Stimulated activated CD8-positive, alpha-beta memory T cell treated with anti-CD3 and anti-CD28 coated beads, Interleukin-4, amount 100 ng/mL, for 24 hours (primary cell): Measurements from ENCODE around the gene THRB.

ENCODE experiments used
- DNase-seq: peaks from one replicate; pipeline ENCODE4 v3.0.0-alpha.2; 2020; ENCODE audit warnings: low read depth

Gene THRB

GRCh38 chr3:24263069-24263668, 231.5 kb downstream of the THRB start:
- DNase-seq: no peak

- DNase-seq: no peak
These were observed 233.1 kb downstream of the THRB start for GRCh38 chr3:24261521-24261920.

GRCh38 chr3:24259901-24260512, 234.6 kb downstream of the THRB start:
- no peak for DNase-seq

GRCh38 chr3:24258727-24259600, 235.7 kb downstream of the THRB start:
- no peak for DNase-seq

GRCh38 chr3:24258260-24258659, 236.4 kb downstream of the THRB start:
- DNase-seq: no peak

GRCh38 chr3:24255414-24255813, 239.2 kb downstream of the THRB start:
- no peak for DNase-seq

- no peak for DNase-seq
These were observed 240.0 kb downstream of the THRB start for GRCh38 chr3:24254649-24255048.

GRCh38 chr3:24253336-24253735, 241.3 kb downstream of the THRB start:
- no peak for DNase-seq

- no peak for DNase-seq
These were observed 245.1 kb downstream of the THRB start for GRCh38 chr3:24249523-24249922.

GRCh38 chr3:24245056-24245455, 249.6 kb downstream of the THRB start:
- no peak for DNase-seq

GRCh38 chr3:24244491-24244890, 250.2 kb downstream of the THRB start:
- no peak for DNase-seq

GRCh38 chr3:24242012-24242698, 252.5 kb downstream of the THRB start:
- DNase-seq: no peak

GRCh38 chr3:24240306-24240705, 254.3 kb downstream of the THRB start:
- no peak for DNase-seq

GRCh38 chr3:24237971-24238706, 256.5 kb downstream of the THRB start:
- no peak for DNase-seq

- no peak for DNase-seq
These were observed 259.5 kb downstream of the THRB start for GRCh38 chr3:24235121-24235520.

GRCh38 chr3:24232784-24233183, 261.9 kb downstream of the THRB start:
- DNase-seq: no peak

- no peak for DNase-seq
These were observed 265.0 kb downstream of the THRB start for GRCh38 chr3:24229468-24230221.

GRCh38 chr3:24227635-24228034, 267.0 kb downstream of the THRB start:
- no peak for DNase-seq

- no peak for DNase-seq
These were observed 268.3 kb downstream of the THRB start for GRCh38 chr3:24226397-24226796.

GRCh38 chr3:24225385-24225950, 269.2 kb downstream of the THRB start:
- DNase-seq: no peak
